ENCODE results near the gene CLDN15.

Gene CLDN15

GRCh38 chr7:101244375-101245146, 7.0 kb upstream of the CLDN15 start, which contains the start of gene FIS1:
FIS1 (minus strand) TSS chr7:101245081; CDS start chr7:101245004, 77 bp downstream.
- peak; percentile 96 for DNase-seq (ENCODE audit: low spot score)

GRCh38 chr7:101243646-101244374, 6.2 kb upstream of the CLDN15 start:
- DNase-seq (ENCODE audit: low spot score) = peak; percentile 44

- no peak for DNase-seq (ENCODE audit: low spot score)
These were observed 4.1 kb upstream of the CLDN15 start for GRCh38 chr7:101241443-101242349.

GRCh38 chr7:101241015-101241363, 3.4 kb upstream of the CLDN15 start:
- DNase-seq (ENCODE audit: low spot score) = no peak

- no peak for DNase-seq (ENCODE audit: low spot score)
These were observed 2.8 kb upstream of the CLDN15 start for GRCh38 chr7:101240226-101241014.

GRCh38 chr7:101239951-101240220, 2.3 kb upstream of the CLDN15 start:
- no peak for DNase-seq (ENCODE audit: low spot score)

GRCh38 chr7:101239191-101239950, 1.8 kb upstream of the CLDN15 start:
- DNase-seq (ENCODE audit: low spot score) = no peak

GRCh38 chr7:101238226-101239182, 902 bp upstream of the CLDN15 start:
- no peak for DNase-seq (ENCODE audit: low spot score)

GRCh38 chr7:101236292-101236835, 1.2 kb downstream of the CLDN15 start:
- DNase-seq (ENCODE audit: low spot score) = no peak

GRCh38 chr7:101235522-101235921, 2.1 kb downstream of the CLDN15 start:
- DNase-seq (ENCODE audit: low spot score) = no peak

GRCh38 chr7:101235050-101235449, 2.6 kb downstream of the CLDN15 start:
- no peak for DNase-seq (ENCODE audit: low spot score)

GRCh38 chr7:101234636-101235035, 3.0 kb downstream of the CLDN15 start:
- DNase-seq (ENCODE audit: low spot score) = no peak

GRCh38 chr7:101233907-101234547, 3.6 kb downstream of the CLDN15 start:
- no peak for DNase-seq (ENCODE audit: low spot score)

GRCh38 chr7:101232141-101232850, 5.3 kb downstream of the CLDN15 start:
- DNase-seq (ENCODE audit: low spot score) = no peak

GRCh38 chr7:101231644-101232043, 6.0 kb downstream of the CLDN15 start:
- DNase-seq (ENCODE audit: low spot score) = no peak

GRCh38 chr7:101226721-101227120, 10.9 kb downstream of the CLDN15 start:
- DNase-seq (ENCODE audit: low spot score) = no peak

GRCh38 chr7:101225650-101226049, 12.0 kb downstream of the CLDN15 start:
- DNase-seq (ENCODE audit: low spot score) = no peak

- DNase-seq (ENCODE audit: low spot score) = no peak
These were observed 14.1 kb downstream of the CLDN15 start for GRCh38 chr7:101223528-101223927.

All from GM03348 (cell line).